ENCODE measurements around the gene PPIA. TPM values are rescaled to one million over a fixed set of nuclear protein-coding genes. Genes with fewer than 3 reads are reported as not detected.
A peak's percentile ranks its signal among the peaks of the same experiment; 100 is the strongest.

PPIA gene
- total RNA-seq, 2 experiments from 2014 or later = 2,573 to 2,935 TPM

DNA sequence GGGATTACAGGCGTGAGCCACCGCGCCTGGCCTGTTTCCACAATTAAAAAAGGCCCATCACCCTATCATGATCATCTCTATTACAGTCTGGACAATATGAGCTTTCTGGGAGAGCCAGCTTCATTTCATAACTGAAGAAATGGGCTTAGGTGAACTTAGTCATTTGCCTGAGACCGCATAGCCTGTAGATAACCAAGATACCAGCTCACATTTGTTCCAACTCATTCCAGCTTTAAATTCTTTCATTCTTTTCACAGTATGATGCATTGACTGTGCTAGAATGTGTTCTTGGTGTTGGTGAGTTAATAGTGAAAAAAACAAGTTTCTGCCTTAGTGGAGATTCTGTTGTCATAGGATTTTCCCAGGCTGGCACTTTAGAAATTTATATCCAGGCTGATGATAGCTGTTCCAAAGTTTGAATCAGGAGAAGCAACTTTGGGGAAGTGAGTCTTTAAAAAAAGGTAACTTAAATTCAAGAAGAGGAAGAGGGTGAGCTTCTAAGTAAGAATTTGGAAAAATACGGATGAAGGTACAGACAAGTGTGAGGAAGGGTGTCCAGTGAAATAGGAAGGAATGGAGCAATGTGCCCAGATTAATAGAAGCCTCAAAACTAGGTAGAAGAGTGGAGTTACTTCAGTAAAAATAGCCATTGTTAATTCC is 53.5 kb downstream of the PPIA start:
- POLR2A ChIA-PET = interaction anchor here (0.6 to 4.4 kb wide), 22 partner anchors 8 to 286 kb away, joined by 3 to 27 read pairs (median 3); partner anchors contain the start of genes PURB and TMED4
- Histone ChIP-seq H3K4me1 (ENCODE audit: insufficient read depth, low read length, poor library complexity, severe bottlenecking) (peaks cover 24% of the 10 kb centered on the region), H3K9me3 (ENCODE audit: low read length) (no peaks in the 10 kb centered on the region), H2AFZ (ENCODE audit: low read length) (no peak overlapping the region), H4K20me1 (ENCODE audit: insufficient read depth, low read length) (peaks cover 24% of the 10 kb centered on the region), H3K79me2 (ENCODE audit: insufficient read depth, low read depth, low read length) (peaks cover 37% of the 10 kb centered on the region), H3K27ac (ENCODE audit: low read depth, low read length, poor library complexity, severe bottlenecking) (no peak overlapping the region), H3K9me2 (ENCODE audit: insufficient read depth, low read length) (no peaks in the 10 kb centered on the region), H3K36me3 (ENCODE audit: insufficient read depth, low read length) (no peaks in the 10 kb centered on the region), H3K4me2 (ENCODE audit: low read length) (peak overlapping the region; percentile 95), H3K4me3 (ENCODE audit: low read depth, low read length, poor library complexity, severe bottlenecking) (peak overlapping the region; percentile 72)
- CTCF ChIA-PET (ENCODE audit: unreplicated experiment) = interaction anchor here (1.4 to 1.6 kb wide), 2 partner anchors 262 to 286 kb away, joined by 4 to 5 read pairs; no protein-coding TSS in a partner anchor
- intact Hi-C loops (cut with micrococcal nuclease; ENCODE audit: unreplicated experiment) = loop anchor here (2.0 to 10.0 kb wide), 5 partner anchors 72 to 285 kb away; partner anchors contain the start of genes CCM2, MYO1G and TBRG4
- TF ChIP-seq, protein P1, sequence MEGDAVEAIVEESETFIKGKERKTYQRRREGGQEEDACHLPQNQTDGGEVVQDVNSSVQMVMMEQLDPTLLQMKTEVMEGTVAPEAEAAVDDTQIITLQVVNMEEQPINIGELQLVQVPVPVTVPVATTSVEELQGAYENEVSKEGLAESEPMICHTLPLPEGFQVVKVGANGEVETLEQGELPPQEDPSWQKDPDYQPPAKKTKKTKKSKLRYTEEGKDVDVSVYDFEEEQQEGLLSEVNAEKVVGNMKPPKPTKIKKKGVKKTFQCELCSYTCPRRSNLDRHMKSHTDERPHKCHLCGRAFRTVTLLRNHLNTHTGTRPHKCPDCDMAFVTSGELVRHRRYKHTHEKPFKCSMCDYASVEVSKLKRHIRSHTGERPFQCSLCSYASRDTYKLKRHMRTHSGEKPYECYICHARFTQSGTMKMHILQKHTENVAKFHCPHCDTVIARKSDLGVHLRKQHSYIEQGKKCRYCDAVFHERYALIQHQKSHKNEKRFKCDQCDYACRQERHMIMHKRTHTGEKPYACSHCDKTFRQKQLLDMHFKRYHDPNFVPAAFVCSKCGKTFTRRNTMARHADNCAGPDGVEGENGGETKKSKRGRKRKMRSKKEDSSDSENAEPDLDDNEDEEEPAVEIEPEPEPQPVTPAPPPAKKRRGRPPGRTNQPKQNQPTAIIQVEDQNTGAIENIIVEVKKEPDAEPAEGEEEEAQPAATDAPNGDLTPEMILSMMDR (conservative IDR thresholded peaks at IDR 0.05; ENCODE audit: low read length) = no peak
- TF ChIP-seq EZH2phosphoT487 (IDR thresholded peaks at IDR 0.05; ENCODE audit: borderline replicate concordance, low read depth, low read length) = no peak
- no TSS peak for BruUV-seq (replicated peaks)
- DNase-seq (ENCODE audit: low spot score) = no peak

DNA sequence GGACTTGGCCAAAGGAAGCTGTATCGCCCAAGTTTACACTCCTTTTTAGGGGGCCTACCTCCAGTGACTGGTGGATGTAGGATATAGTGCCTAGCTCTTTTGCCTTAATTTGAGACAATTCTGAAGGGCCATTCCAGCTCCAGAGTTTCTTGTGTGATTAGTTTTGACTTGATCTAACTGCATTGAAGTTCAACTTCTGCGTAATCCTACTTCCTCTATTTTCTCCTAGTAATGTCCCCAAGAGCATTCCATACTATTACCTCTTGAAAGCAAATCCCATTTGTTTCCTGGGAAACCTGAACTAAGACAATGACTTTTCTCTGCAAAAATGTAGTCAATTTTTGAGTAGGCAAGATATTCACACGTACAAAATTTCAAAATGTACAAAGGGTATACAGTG is 56.1 kb downstream of the PPIA start:
- H3K4me1 ChIP-seq (ENCODE audit: insufficient read depth, low read length, poor library complexity, severe bottlenecking) = peaks cover 17% of the 10 kb centered on the region
- intact Hi-C loops (cut with micrococcal nuclease; ENCODE audit: unreplicated experiment) = loop anchor here (10.0 kb wide), 1 partner anchor 282 kb away; no protein-coding TSS in a partner anchor
- peaks cover 12% of the 10 kb centered on the region; the same call in 1 of the 2 replicates for H3K79me2 ChIP-seq (ENCODE audit: insufficient read depth, low read depth, low read length)
- H3K9me3 ChIP-seq (ENCODE audit: low read length) = no peaks in the 10 kb centered on the region
- BruUV-seq (replicated peaks) = no TSS peak
- H4K20me1 ChIP-seq (ENCODE audit: insufficient read depth, low read length) = no peaks in the 10 kb centered on the region
- no peak overlapping the region for H3K4me2 ChIP-seq (ENCODE audit: low read length)
- no peak overlapping the region for H2AFZ ChIP-seq (ENCODE audit: low read length)
- no peak overlapping the region for H3K27ac ChIP-seq (ENCODE audit: low read depth, low read length, poor library complexity, severe bottlenecking)
- CTCF ChIA-PET (ENCODE audit: unreplicated experiment) = no interaction called here
- no peak for DNase-seq (ENCODE audit: low spot score)
- H3K9me2 ChIP-seq (ENCODE audit: insufficient read depth, low read length) = no peaks in the 10 kb centered on the region
- POLR2A ChIA-PET = interaction anchor here (0.6 to 1.4 kb wide), 3 partner anchors 68 to 150 kb away, joined by 4 to 5 read pairs (median 4); no protein-coding TSS in a partner anchor
- H3K36me3 ChIP-seq (ENCODE audit: insufficient read depth, low read length) = no peaks in the 10 kb centered on the region
- TF ChIP-seq, protein P1 (conservative IDR thresholded peaks at IDR 0.05; ENCODE audit: low read length) = no peak
- no peak overlapping the region for H3K4me3 ChIP-seq (ENCODE audit: low read depth, low read length, poor library complexity, severe bottlenecking)

Other genes starting within 250 kb of the PPIA start
- 69.2 and 89.2 TPM in 2 replicates for gene DDX56, start 222.8 kb upstream of the PPIA start, total RNA-seq (2014; rRNA removed; shearing (Covaris generic))
- gene DDX56, start 222.8 kb upstream of the PPIA start, total RNA-seq (2022) = 78.6 and 95.4 TPM in 2 replicates
- 64.9 and 80.5 TPM in 2 replicates for gene TMED4, start 214.4 kb upstream of the PPIA start, total RNA-seq (2014; rRNA removed; shearing (Covaris generic))
- gene TMED4, start 214.4 kb upstream of the PPIA start, total RNA-seq (2022) = 68.6 and 69.1 TPM in 2 replicates
- 32.6 and 47.6 TPM in 2 replicates for gene OGDH, start 190.1 kb upstream of the PPIA start, total RNA-seq (2014; rRNA removed; shearing (Covaris generic))
- 70.9 and 71.8 TPM in 2 replicates for gene OGDH, start 190.1 kb upstream of the PPIA start, total RNA-seq (2022)
- 17.2 and 18.0 TPM in 2 replicates for gene ZMIZ2, start 47.8 kb upstream of the PPIA start, total RNA-seq (2014; rRNA removed; shearing (Covaris generic))
- 79.7 and 91.7 TPM in 2 replicates for gene ZMIZ2, start 47.8 kb upstream of the PPIA start, total RNA-seq (2022)
- gene H2AZ2, start 51.4 kb downstream of the PPIA start, total RNA-seq (2014; rRNA removed; shearing (Covaris generic)) = 440 and 450 TPM in 2 replicates
- gene H2AZ2, start 51.4 kb downstream of the PPIA start, total RNA-seq (2022) = 274 and 291 TPM in 2 replicates
- gene PURB, start 88.8 kb downstream of the PPIA start, total RNA-seq (2014; rRNA removed; shearing (Covaris generic)) = 14.9 and 15.2 TPM in 2 replicates
- gene PURB, start 88.8 kb downstream of the PPIA start, total RNA-seq (2022) = 22.7 and 27.2 TPM in 2 replicates
- gene MYO1G, start 182.3 kb downstream of the PPIA start, total RNA-seq (2014; rRNA removed; shearing (Covaris generic)) = 23.6 and 27.4 TPM in 2 replicates
- gene MYO1G, start 182.3 kb downstream of the PPIA start, total RNA-seq (2022) = 74.7 and 87.3 TPM in 2 replicates
- 55.3 and 58.9 TPM in 2 replicates for gene CCM2, start 203.5 kb downstream of the PPIA start, total RNA-seq (2014; rRNA removed; shearing (Covaris generic))
- 84.0 and 89.1 TPM in 2 replicates for gene CCM2, start 203.5 kb downstream of the PPIA start, total RNA-seq (2022)